PFSK-1 (cell line): ENCODE results near the gene PAPSS1.

Experiments used
- REST ChIP-seq, 2 experiments: IDR thresholded peaks; 2 replicates each; pipeline versions ENCODE4 v1.6.1 to v1.8.0; 2011 to 2012; ENCODE audit warnings: low read depth in 2 of 2, low read length in 2 of 2, control low read depth in 1 of 2, inconsistent platforms in 1 of 2, mild to moderate bottlenecking in 1 of 2, moderate library complexity in 1 of 2; ENCODE audit not compliant: insufficient read depth in 1 of 2
- TAF1 ChIP-seq: IDR thresholded peaks from 2 replicates; pipeline ENCODE4 v1.6.1; 2012; ENCODE audit warnings: low read length, control low read depth, borderline replicate concordance; ENCODE audit not compliant: insufficient read depth

GRCh38 chr4:107737450-107737849 is 17.4 kb upstream of the PAPSS1 start:
- TF ChIP-seq REST (IDR thresholded peaks at IDR 0.05; ENCODE audit: insufficient read depth in 1 of 2, low read depth in 2 of 2, low read length in 2 of 2) (no peak), TAF1 (no peak)
